HCT116 (cell line): ENCODE results near the gene DACT1.

ENCODE experiments used
- ATF3 ChIP-seq: IDR thresholded peaks from 2 replicates; pipeline ENCODE4 v1.6.1; 2012
- CBX3 ChIP-seq: IDR thresholded peaks from 2 replicates; pipeline ENCODE4 v1.6.1; 2012; ENCODE audit warnings: low read depth
- EZH2phosphoT487 ChIP-seq: fragments of 200-600 bp; IDR thresholded peaks from 2 replicates; pipeline ENCODE4 v1.6.1; 2018; ENCODE audit warnings: antibody characterized with exemption, borderline replicate concordance
- POLR2A ChIP-seq: IDR thresholded peaks from 2 replicates; pipeline ENCODE4 v1.7.0; 2011; ENCODE audit warnings: borderline replicate concordance; ENCODE audit not compliant: insufficient read depth, insufficient read length; ENCODE audit errors: extremely low read depth
- POLR2AphosphoS5 ChIP-seq: IDR thresholded peaks from 2 replicates; pipeline ENCODE4 v1.6.1; 2011; ENCODE audit warnings: mild to moderate bottlenecking, low read depth, low read length, moderate library complexity
- RAD21 ChIP-seq: IDR thresholded peaks from 2 replicates; pipeline ENCODE4 v1.6.1; 2012; ENCODE audit warnings: low read depth, mild to moderate bottlenecking
- REST ChIP-seq: IDR thresholded peaks from 2 replicates; pipeline ENCODE4 v1.6.1; 2012; ENCODE audit warnings: low read depth
- SIN3A ChIP-seq: IDR thresholded peaks from 2 replicates; pipeline ENCODE4 v1.6.1; 2012; ENCODE audit warnings: low read depth
- SP1 ChIP-seq: IDR thresholded peaks from 2 replicates; pipeline ENCODE4 v1.6.1; 2012; ENCODE audit warnings: low read depth
- SRF ChIP-seq: IDR thresholded peaks from 2 replicates; pipeline ENCODE4 v1.6.1; 2012; ENCODE audit warnings: low read depth
- YY1 ChIP-seq: IDR thresholded peaks from 2 replicates; pipeline ENCODE4 v1.6.1; 2011; ENCODE audit warnings: low read length, low read depth, moderate library complexity, mild to moderate bottlenecking; ENCODE audit not compliant: insufficient replicate concordance; ENCODE audit errors: extremely low read depth
- ZNF274 ChIP-seq: fragments of 200-500 bp; sonication (Bioruptor generic); IDR thresholded peaks from 2 replicates; pipeline ENCODE4 v1.6.1; 2014; ENCODE audit warnings: mild to moderate bottlenecking, low read depth, low read length, inconsistent platforms
- TF ChIP-seq, protein P1 (sequence below), 3 experiments: fragments of 200-600 bp in 1 of 3; sonication (generic) in 1 of 3; IDR thresholded peaks in 2 of 3; conservative IDR thresholded peaks in 1 of 3; 2 replicates each; pipeline ENCODE4 v1.5.1; 2012 to 2017; ENCODE audit warnings: low read depth in 2 of 3, low read length in 2 of 3, antibody characterized with exemption in 1 of 3, borderline replicate concordance in 1 of 3, control low read depth in 1 of 3, mild to moderate bottlenecking in 1 of 3, mixed read lengths in 1 of 3, mixed run types in 1 of 3, moderate library complexity in 1 of 3; ENCODE audit not compliant: insufficient read depth in 1 of 3

- TF ChIP-seq, protein P1, sequence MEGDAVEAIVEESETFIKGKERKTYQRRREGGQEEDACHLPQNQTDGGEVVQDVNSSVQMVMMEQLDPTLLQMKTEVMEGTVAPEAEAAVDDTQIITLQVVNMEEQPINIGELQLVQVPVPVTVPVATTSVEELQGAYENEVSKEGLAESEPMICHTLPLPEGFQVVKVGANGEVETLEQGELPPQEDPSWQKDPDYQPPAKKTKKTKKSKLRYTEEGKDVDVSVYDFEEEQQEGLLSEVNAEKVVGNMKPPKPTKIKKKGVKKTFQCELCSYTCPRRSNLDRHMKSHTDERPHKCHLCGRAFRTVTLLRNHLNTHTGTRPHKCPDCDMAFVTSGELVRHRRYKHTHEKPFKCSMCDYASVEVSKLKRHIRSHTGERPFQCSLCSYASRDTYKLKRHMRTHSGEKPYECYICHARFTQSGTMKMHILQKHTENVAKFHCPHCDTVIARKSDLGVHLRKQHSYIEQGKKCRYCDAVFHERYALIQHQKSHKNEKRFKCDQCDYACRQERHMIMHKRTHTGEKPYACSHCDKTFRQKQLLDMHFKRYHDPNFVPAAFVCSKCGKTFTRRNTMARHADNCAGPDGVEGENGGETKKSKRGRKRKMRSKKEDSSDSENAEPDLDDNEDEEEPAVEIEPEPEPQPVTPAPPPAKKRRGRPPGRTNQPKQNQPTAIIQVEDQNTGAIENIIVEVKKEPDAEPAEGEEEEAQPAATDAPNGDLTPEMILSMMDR (IDR thresholded peaks at IDR 0.05 in 2 of 3, conservative IDR thresholded peaks at IDR 0.05 in 1 of 3; ENCODE audit: borderline replicate concordance in 1 of 3, insufficient read depth in 1 of 3, low read depth in 2 of 3, low read length in 2 of 3) = no peak
- TF ChIP-seq YY1 (no peak), RAD21 (no peak), POLR2A (no peak), SIN3A (no peak), EZH2phosphoT487 (no peak), CBX3 (no peak), POLR2AphosphoS5 (no peak), REST (no peak), SP1 (no peak), ZNF274 (no peak), ATF3 (no peak), SRF (no peak)
Observed at GRCh38 chr14:58597041-58597440, 40.7 kb upstream of the DACT1 start.
